GM18873 (cell line): ENCODE measurements around the gene IRF6.

Experiments
- ATAC-seq: cut with Tn5 transposase; IDR thresholded peaks from one replicate; pipeline ENCODE4 v1.9.1; 2021; ENCODE audit warnings: mild to moderate bottlenecking, moderate library complexity, moderate number of reproducible peaks; ENCODE audit not compliant: unreplicated experiment, low FRiP score

IRF6 gene

DNA sequence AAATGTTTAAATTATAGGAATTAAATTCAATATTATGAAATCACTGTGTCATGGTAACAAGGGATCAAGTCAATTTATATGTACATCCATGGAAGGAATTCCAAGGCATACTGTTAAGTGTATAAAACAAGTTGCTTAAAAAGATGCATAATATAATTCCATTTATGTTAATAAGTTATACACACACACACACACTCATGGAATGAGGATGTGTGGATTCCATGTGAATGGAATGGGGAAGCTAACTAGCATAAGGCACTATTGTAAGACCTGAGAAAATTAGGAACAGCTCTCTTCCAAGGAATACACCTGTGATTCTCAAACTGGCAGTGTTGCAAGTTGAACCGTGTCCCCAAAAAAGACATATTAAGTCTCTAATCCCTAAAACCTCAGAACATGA lies 67.7 kb downstream of the IRF6 start:
- ATAC-seq: no peak

DNA sequence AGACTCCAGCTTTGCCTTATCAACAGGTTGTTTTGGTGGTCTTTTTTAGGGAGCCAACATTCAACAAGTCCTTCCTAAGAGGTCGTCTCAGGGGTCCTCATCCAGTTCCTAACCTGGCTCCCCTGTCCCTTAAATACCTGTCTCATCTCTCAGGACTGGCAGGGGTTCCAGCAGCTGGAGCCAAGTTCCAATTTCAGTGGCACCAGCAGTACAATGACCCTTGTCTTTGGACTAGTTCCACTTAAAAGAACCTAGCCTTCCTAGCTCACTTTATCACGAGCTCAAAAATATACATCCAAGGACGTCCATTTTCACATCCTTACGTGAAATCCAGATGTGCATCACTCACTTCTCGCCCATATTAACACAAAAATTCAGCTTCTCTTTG lies 68.8 kb downstream of the IRF6 start:
- ATAC-seq: no peak

DNA sequence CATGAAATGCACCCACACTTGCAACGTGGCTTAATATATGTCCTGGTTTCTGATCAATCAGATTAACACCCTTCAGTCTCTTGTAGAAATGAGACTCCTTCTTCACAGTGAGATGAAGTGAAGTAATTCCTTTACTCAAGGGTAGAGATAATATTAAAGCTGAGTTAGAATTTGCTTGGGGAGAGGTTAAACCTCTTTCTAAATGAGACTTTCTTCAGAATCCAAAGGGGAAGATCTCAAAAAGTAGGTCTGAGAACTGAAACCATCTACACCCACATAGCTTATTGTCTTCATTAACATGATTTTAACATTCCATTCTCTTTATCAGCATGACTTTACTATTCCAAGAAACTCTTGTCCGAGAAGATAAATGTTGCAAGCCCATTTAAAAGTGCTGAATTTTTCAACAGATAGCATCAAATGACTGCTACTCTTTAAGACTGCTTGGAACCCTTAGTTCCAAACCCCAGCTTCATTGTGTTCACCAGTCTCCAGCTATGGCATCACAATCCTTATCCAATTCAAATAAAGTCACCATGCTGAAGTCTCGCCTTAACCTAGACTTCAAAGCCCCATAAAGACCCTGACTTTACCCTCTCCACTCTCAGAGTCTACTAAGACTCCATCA lies 69.3 kb downstream of the IRF6 start:
- no peak for ATAC-seq
